Skin epidermis (tissue), 12 donors: ENCODE results near the gene TLR9.

Experiments used
- H3K27ac ChIP-seq, 21 experiments: fragments of 200-600 bp; sonication (generic) in 11 of 21; one replicate each; pipeline ENCODE4 v1.5.0; 2020; ENCODE audit warnings: mild to moderate bottlenecking in 3 of 21, inconsistent platforms in 2 of 21, moderate library complexity in 2 of 21
- H3K4me3 ChIP-seq, 7 experiments: fragments of 200-600 bp; sonication (generic) in 2 of 7; one replicate each; pipeline ENCODE4 v1.5.0; 2020; ENCODE audit warnings: inconsistent platforms in 2 of 7, mild to moderate bottlenecking in 2 of 7, moderate library complexity in 1 of 7

Gene TLR9

DNA sequence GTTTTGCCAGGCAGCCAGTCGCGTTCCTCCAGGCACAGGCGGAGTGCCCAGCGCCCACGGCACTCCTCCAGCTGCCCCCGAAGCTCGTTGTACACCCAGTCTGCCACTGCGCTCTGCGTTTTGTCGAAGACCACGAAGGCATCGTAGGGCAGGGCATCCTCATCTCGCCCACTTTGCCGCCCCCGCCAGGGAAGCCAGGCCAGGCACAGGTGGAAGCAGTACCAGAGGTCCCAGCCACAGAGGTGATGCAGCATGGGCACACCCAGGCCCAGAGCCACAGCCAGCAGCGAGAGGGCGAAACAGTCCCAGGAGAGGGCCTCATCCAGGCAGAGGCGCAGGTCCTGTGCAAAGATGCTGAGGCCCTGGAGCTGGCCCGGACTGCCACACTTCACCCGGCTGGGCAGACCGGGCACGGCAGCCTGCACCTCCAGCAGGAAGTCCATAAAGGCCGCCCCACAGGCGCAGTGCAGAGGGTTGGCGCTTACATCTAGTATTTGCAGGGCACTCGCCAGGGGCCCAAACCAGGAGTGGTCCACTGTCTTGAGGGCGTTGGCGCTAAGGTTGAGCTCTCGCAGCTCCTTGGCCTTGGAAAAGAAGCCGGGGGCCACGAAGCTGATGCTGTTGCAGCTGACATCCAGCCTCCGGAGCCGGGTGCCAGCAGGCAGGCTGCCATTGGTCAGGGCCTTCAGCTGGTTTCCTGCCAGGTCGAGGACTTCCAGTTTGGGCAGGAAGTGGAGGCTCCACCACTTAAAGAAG is 3.7 kb downstream of the TLR9 start:
- Histone ChIP-seq H3K27ac (peak overlapping the region in 7 of 21 experiments; percentile 4 to 72 (median 50)), H3K4me3 (peak overlapping the region in 1 of 7 experiments; percentile 15)

DNA sequence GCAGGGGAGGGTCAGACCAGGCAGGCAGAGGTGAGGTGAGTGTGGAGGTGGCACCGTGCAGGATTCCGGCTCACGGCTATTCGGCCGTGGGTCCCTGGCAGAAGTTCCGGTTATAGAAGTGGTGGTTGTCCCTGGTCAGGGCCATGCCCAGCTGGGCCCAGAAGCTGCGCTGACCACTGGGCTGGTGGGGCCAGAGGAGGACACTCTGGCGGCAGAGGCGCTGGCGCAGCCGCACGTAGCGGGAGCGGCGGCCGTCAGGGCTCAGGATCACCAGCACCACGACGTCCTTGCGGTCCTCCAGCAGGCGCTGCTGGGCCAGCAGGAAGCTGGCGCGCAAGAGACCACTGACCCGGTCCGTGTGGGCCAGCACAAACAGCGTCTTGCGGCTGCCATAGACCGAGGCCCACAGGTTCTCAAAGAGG is 4.3 kb downstream of the TLR9 start:
- peak overlapping the region in 5 of 21 experiments; percentile 10 to 72 (median 50) for H3K27ac ChIP-seq
- no peak overlapping the region for H3K4me3 ChIP-seq

DNA sequence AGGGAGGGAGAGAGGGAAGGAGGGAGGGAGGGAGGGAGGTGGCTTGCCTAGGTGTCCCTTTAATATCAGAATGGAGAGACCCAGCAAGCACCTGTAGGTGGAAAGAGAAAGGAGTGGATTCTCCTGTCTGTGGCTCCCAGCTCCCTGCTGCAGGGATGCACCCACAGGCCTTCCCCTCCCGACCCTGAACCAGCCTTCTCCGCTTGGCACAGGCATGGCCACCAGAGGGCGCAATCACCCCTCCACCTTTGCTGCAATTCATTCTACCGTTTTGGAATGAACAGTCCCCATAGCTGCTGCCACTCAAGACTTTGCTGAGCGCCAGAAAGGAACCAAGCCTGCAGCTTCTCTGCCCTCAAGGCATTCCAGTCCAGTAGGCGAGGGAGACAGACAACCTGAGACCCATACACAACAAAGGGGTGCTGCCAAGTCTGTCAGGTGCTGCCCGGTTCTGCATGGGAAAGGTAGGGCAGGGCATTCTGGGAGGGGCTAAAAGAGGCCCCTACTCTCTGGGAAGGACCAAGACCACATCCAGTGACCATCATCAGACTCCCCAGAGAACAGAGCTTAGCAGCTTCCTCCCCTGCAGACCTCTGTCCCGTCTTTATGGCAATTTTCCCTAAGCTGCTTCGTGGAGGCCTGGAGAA is 4.9 kb downstream of the TLR9 start:
- H3K27ac ChIP-seq, result peak overlapping the region in 3 of 21 experiments; percentile 10 to 76 (median 47)

DNA sequence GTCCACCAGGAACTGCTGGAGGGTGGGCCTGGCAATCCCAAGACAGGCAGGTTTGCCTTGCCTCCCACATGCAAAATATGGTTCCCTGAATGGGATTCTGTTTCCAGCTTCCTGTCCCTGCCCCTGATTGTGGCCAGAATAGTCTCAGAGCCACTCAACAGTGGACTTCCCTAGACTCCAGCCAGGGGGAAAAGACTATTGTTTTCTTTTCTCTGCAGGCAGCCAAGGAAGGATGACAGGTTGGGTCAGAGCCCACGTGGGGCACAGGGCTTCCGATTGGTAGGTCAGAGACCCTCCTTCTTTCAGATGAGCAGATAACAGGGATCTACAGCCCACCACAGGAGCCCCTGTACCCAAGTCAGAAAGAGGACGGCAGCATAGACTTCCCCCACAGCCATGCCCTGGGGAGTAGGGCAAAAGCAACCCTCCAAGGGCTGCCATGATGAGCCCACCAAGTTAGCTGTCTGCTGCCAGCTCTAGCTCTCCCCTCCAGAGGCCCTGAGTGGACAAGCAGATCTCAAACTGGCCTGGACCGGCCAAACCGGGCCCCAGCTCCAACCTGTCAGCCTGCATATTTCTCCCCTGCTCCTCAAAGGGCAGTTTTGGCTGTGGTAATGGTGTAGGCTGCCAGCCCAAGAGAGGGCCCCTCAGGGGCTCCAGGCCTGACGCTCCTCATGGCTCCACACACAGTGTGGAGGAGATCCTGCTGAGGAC is 6.4 kb downstream of the TLR9 start:
- peak overlapping the region in 18 of 21 experiments; percentile 22 to 80 (median 71) for H3K27ac ChIP-seq
- no peak overlapping the region for H3K4me3 ChIP-seq

More for the DNA sequence above, 4.9 kb downstream of the TLR9 start:
- H3K4me3 ChIP-seq, result no peak overlapping the region

DNA sequence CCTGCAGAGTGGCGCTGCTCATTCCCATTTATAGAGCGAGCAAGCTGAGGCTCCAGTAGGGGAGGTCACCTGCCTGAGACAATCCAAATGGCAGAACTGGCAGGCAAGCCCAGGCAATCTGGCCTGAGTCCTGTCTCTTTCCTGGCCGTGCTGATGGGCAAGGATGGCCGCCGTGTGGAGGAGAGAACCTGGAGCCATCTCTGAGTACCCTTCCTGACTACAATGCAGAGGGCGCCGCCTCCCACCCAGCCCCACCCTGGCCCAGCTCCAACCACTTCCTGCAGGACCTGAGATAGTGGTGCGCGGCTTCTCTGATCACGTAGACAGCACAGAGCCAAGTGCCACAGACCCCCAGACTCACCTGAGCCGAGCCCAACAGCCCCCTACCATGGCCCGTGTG is 7.0 kb downstream of the TLR9 start:
- peak overlapping the region in 20 of 21 experiments; percentile 1 to 80 (median 68) for H3K27ac ChIP-seq

DNA sequence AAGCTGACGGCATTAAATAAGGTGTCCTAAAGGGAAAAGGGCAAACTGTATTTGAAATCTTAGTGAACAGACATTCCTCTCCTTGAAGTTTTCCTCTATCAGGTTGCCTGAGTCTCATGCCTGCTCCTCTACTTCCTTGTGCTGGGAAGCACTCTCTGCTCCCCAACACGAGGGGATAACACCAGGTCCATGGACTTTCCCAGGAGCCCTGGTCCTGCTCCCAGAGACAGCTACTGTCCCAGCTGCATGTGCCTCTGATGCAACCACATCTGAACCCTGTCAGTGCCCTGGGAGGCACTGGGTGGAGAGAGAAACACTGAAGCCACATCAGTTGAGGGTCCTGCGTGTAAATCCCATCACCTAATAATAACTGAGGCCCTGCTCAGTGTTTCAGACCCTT is 7.4 kb downstream of the TLR9 start:
- H3K4me3 ChIP-seq, result no peak overlapping the region
- H3K27ac ChIP-seq, result peak overlapping the region in 20 of 21 experiments; percentile 47 to 80 (median 70)

More for the DNA sequence above, 7.0 kb downstream of the TLR9 start:
- no peak overlapping the region for H3K4me3 ChIP-seq

DNA sequence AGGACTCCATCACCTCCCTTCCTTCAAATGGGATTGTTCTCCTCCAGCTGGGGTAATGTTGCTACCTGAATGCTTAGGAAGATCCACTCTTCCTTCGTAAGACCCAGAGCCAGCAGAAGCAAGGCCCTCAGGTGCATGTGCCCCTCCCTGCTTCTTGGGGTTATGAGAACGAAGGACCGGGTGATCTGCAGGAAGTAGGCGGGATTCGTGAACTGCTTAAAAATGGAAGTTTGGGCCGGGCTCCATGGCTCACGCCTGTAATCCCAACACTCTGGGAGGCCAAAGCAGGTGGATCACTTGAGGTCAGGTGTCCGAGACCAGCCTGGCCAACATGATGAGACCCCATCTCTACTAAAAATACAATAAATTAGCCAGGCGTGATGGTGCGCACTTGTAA is 8.0 kb downstream of the TLR9 start:
- Histone ChIP-seq H3K4me3 (no peak overlapping the region), H3K27ac (peak overlapping the region in 20 of 21 experiments; percentile 47 to 80 (median 70))

DNA sequence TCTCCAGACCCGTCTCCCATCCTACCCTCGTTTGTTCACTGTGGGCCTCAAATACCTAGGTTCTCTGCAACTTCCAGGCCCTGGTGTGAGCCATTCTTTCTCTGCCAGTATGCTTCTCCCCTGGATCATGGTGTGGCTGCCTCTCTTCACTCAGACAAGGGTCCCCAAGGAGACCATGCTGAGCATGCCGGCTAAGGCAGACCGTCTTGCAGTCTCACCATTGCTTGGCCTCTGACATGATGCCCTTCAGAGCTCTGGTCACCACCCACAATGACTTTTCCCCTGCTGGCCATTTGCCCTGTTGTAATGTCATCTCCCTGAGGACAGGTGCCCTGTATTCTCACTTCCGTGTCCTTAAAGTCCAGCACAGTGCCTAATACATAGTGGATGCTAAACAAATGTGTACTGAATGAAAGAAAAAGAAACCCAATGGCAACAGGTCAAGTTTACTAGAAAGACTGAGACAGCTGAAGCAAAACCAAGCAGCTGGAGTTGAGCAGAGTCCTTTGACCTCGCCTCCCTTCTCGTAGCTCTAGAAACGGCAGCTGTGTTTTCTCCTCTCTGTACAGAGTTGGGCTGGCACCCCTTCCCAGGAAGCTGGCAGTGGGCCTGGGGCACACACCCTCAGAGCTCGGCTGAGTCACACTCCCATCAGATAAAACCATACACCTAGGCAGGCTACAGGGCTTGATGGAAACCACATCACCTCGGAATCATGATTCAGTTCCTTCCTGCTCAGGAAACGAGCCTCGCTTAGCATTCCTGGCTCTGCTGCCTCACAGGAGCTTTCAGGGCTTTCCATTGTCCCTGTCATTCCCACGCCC is 8.6 kb downstream of the TLR9 start:
- peak overlapping the region in 20 of 21 experiments; percentile 48 to 80 (median 70) for H3K27ac ChIP-seq
- H3K4me3 ChIP-seq, result no peak overlapping the region

DNA sequence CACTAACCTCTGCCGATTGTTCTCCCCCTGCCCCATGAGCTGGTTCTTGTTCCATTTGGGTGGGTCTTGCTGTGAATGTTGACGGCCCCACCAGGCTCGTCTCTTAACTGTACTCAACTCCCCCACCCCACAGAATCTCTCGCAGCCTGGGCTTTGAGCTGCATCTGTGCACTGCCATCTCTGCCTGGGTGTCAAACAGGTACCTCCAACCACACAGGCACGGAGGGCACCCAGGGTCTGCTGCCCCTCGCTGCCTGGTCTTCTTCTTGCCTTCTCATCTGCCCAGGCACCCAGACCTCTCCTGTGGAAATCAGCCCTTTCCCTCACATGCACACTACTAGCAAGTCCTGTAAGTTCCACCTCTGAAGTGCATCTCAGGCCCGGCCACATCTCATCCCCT is 10.1 kb downstream of the TLR9 start:
- peak overlapping the region in 3 of 21 experiments; percentile 31 to 79 (median 76) for H3K27ac ChIP-seq
- no peak overlapping the region for H3K4me3 ChIP-seq

DNA sequence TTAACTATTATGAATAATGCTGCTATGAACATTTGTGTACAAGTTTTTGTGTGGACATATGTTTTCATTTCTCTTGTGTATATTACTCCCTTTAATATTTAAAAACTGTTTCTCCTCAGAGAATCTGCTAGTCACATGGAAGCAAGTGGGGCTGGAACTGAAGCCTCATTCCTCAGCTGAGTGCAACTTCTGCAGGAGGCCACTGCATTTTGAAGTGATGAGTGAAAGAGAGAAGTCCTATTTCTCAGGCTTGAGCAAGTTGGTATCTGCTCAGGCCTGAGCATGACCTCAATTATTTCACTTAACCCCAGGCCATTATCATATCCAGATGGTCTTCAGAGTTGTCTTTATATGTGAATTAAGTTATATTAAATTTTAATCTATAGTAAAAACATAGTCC is 11.5 kb downstream of the TLR9 start:
- Histone ChIP-seq H3K27ac (peak overlapping the region in 1 of 21 experiments; percentile 30), H3K4me3 (no peak overlapping the region)

DNA sequence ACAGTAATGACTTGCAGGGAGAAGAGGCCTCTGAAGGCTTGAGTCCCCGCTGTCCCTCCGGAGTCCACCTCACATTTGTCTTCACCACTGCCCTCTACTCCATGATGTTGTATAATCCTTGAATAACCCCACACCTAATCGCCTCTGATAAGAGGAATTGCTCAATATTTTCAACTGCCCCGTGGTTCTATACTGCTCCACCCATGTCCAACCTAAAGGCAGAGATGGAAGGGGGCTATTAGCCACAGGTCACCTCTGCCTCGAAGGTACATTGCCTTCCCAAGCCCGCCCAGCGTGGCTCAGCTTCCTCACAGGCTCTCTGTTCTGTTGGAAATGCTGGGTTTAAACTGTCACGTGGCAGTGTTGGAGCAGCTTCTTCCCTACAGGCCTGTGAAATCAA is 12.4 kb downstream of the TLR9 start:
- Histone ChIP-seq H3K4me3 (no peak overlapping the region), H3K27ac (no peak overlapping the region)

DNA sequence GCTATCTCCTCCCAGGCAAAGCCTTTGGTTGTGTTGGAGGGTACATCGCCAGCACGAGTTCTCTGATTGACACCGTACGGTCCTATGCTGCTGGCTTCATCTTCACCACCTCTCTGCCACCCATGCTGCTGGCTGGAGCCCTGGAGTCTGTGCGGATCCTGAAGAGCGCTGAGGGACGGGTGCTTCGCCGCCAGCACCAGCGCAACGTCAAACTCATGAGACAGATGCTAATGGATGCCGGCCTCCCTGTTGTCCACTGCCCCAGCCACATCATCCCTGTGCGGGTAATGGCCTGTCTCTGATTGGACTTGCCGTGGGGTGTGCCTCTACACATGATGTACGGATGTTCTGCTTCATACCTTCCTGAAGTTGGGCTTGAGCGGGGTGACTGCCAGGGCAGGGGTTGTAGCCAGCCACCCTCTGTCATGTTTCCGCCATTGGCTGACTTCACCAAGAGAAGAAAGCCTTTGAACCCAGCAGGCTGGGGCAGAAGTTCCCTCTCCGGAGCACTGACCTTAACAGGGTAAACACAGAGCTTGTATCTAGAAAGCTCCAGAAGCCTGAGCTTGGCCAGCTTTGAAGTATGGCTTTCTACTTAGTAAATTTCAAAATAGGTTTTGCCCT is 14.1 kb downstream of the TLR9 start:
- no peak overlapping the region for H3K4me3 ChIP-seq
- no peak overlapping the region for H3K27ac ChIP-seq

DNA sequence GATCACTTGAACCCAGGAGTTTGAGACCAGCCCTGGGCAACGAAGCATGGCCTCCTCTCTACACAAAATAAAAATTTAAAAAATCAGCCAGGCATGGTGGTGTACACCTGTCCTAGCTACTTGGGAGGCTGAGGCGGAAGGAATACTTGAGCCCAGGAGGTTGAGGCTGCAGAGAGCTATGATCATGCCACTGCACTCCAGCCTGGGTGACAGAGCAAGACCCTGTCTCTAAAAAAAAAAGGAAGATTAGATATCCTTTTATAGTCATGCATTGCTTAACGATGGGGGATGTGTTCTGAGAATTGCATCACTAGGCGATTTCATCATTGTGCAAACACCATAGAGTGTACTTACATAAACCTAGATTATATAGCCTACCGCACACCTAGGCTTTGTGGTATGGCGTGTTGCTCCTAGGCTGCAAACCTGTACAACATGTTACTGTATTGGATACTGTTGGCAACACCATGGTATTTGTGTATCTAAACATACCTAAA is 14.8 kb downstream of the TLR9 start:
- no peak overlapping the region for H3K27ac ChIP-seq
- H3K4me3 ChIP-seq, result no peak overlapping the region

DNA sequence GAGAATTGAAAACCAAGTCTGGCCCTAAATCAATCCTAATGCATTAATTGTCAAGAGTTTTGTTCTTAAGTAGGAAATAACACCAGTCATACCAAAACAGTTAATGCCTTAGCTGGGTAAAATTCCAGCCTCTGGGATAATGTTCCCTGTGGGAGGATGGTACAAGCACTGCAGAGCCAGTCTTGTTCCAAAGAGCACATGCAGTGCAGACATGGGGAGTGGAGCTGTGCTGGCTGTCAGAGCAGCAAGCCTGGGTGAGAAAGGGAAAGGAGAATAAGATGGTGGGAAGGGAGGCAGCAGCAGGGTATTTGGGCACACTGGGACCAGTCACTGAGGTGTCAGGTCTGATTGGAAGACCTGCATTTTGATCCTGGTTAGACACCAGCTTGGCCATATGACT is 15.4 kb downstream of the TLR9 start:
- Histone ChIP-seq H3K27ac (no peak overlapping the region), H3K4me3 (no peak overlapping the region)

DNA sequence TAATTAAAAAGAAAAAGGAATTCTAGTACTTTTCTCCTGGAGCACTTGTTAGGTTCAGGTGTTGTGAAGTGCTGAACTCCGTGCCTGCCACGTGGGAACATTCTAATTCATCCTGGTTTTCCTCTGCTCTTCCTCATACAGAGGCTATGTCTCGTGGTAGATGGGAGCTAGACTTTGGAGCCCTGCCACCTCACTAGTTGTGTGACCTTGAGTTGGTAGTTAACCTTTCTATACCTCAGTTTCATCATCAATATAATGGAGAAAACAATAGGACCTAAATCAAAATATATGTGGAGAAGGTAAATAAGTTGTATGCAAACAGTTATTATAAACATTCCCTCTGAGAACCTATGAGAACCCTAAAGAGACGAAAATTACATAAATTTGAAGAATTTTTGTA is 16.9 kb downstream of the TLR9 start:
- peak overlapping the region in 1 of 21 experiments; percentile 29 for H3K27ac ChIP-seq
- H3K4me3 ChIP-seq, result no peak overlapping the region

DNA sequence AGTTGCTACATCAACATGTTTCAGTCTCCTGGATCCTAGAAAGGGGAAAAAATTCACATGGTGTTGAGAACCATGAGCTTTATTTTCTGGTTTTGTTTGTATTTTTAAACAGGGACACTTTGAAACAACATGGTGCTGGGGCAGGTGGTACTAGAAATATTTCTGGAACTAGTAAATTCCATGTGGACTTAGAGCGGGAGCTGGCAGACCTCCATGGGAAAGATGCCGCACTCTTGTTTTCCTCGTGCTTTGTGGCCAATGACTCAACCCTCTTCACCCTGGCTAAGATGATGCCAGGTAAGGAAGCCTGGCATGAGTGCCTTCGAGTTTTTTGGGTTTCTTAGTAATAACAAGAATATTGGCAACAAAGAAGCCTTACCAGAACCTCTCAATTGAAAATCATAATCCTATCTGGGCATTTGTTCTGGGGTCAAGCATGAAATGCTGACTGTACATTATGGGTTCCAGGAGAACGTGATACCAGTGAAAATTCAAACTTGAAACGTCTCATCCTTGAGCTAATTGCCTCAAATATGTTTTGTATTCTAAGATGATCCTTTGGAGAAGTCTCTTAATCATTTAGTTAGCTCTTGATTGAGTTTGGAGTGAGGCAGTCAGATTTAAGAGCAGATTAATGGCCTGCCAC is 19.6 kb downstream of the TLR9 start:
- H3K27ac ChIP-seq, result no peak overlapping the region
- H3K4me3 ChIP-seq, result no peak overlapping the region

DNA sequence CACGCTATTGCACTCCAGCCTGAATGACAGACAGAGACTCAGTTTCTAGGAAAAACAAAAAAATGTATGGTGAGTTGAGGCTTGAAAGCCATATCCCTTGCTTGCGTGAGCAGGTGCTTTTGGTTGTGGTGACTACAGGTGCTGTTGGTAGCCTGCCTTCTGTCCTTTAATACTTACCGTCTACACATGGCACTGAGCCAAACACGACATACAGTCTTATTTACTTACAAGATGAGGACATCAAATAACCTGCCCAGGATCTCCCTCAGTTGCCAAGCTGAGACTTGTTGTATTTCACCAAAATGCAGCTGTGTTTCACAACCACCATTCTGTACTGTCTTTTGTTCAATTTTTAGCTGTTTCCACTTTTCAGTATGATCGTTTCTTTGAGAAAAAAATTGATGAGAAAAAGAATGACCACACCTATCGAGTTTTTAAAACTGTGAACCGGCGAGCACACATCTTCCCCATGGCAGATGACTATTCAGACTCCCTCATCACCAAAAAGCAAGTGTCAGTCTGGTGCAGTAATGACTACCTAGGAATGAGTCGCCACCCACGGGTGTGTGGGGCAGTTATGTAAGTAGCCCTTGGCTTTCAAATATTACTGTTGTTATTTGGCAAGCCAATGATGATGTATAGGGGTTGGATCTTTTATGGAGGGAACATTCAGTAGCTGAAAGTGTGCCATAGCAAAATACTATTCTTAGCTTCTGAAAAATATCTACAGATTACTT is 20.9 kb downstream of the TLR9 start:
- Histone ChIP-seq H3K4me3 (no peak overlapping the region), H3K27ac (peak overlapping the region in 1 of 21 experiments; percentile 15)

DNA sequence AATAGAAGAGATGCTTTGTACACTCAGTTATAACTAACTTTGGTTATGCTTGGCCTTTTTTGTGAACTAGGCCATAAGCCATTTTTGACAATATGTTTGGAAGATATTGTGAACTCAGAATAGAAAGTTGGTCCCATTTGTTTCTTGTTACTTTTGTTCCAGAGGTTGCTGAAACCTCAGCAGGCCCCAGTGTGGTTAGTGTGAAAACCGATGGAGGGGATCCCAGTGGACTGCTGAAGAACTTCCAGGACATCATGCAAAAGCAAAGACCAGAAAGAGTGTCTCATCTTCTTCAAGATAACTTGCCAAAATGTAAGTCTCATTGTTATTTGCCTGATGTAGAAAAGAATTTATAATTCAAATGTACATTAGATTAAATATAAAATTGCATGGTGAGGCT is 21.7 kb downstream of the TLR9 start:
- Histone ChIP-seq H3K4me3 (no peak overlapping the region), H3K27ac (peak overlapping the region in 1 of 21 experiments; percentile 15)
